ENCODE data around the gene DNAJB1.

DNAJB1 gene

DNA sequence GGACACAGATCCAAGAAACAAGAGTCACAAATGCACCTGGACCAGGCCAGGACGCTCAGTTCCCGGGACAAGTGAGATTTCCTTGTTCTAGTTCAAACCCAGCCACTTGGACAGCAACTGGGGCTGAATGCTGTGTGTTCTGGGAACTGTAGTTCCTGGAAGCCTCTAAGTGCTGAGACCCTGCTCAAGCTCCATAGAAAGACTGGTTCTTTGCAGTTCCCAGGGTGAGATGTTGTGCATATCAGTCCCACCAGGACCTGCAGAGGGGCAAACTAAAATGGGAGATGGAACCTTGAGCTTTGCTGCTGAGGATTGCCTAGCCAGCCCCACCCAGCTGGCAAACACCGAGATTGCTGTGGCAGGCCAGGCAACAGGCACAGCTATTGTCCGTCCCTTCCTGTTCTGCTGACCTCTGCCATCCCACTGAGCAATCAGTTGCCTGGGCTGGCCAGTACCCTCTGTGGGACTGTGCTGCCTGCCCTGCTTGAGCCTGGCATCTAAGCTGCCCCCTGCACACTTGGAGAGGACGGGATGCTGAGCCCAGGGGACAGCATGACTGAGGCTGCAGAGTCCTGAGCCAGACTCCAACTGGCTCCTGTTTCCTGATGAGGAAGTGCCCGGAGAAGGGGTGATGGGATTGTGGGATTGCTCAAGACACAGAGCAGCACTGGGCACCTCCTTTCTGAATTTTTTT is 20.8 kb downstream of the DNAJB1 start:
- peak in 49 of 56 donors; percentile 19 to 79 (median 59) for DNase-seq

DNA sequence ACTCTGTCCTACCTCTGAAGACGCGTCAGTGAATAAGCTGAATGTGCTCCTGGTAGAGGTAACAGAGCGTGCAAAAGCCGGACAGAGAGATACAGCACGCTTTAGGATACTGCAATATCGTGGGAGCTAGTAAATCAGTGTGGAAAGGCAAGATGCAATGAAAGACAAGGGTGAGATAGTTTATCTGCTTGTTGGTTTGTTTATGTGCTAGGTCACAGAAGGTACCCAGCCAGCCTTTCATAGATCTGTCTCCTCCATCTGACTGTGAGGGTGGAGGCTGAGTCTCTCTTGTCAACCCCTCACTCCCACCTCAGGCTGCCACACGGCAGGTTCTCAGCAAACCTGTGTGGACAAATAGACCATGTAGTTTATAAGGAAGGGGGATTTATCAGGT is 21.4 kb downstream of the DNAJB1 start:
- DNase-seq, result peak in 4 of 56 donors; percentile 44 to 65 (median 54)

DNA sequence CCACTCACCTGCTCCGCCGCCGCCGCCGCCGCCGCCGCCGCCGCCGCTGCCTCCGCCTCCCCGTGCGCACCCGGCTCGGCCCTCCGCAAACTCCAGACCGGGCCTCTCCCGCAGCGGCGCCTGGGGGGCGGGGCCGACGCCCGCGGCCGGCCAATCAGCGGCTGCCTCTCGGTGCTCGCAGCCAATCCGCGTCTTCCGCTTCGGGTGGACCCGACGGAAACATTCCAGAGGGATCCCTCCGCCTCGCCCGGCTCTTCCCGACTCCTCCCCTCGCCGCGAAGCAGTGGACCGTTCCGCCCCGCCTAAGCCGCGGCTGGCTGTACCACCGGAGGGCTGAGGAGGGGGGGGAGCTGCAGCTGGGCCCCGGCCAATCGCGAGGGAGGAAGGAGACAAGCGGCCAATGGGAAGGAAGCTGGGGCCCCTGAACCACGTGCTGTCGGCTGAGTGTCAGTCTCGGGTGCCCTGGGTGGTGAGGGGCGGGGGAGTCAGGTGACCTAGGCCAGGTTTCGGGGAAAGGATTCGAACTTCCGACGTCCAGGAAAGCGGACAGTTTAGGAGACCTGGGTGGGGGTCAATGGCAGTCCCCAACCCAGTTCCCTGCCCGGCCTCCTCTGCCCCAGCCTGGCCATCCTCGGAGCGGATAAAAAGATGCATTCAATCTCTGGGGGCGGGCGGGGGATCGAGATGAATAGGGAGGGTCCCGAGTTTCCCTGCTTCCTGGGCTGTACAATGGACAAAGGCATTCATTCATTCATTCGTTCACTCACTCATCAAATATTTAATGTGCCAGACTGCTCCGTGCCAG is 22.0 kb downstream of the DNAJB1 start, which contains the start of gene GIPC1:
TSS of gene GIPC1 (minus strand) at position 99 of the 805 bp plus-strand sequence. CDS start 13,151 bp downstream, outside the sequence.
- peak; percentile 90 to 99 (median 98) for DNase-seq

DNA sequence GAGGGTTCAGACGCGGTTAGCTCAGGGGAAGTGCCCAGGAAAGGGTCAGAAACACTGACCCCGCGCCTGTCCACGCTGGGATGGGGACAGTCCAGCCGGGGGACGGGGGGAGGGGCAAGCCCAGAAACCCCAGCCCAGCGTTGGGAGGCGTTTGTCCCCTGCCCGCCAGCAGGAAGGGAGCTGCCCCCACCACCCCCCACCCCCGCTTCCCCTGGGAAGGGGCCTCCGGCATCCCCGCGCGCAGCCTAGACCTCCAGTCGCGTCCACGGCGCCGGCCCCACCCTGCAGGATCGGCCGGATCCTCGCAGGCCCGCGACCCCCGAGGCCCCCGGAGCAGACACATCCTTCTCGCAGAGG is 22.5 kb downstream of the DNAJB1 start:
- peak in 1 of 56 donors; percentile 44 for DNase-seq

DNA sequence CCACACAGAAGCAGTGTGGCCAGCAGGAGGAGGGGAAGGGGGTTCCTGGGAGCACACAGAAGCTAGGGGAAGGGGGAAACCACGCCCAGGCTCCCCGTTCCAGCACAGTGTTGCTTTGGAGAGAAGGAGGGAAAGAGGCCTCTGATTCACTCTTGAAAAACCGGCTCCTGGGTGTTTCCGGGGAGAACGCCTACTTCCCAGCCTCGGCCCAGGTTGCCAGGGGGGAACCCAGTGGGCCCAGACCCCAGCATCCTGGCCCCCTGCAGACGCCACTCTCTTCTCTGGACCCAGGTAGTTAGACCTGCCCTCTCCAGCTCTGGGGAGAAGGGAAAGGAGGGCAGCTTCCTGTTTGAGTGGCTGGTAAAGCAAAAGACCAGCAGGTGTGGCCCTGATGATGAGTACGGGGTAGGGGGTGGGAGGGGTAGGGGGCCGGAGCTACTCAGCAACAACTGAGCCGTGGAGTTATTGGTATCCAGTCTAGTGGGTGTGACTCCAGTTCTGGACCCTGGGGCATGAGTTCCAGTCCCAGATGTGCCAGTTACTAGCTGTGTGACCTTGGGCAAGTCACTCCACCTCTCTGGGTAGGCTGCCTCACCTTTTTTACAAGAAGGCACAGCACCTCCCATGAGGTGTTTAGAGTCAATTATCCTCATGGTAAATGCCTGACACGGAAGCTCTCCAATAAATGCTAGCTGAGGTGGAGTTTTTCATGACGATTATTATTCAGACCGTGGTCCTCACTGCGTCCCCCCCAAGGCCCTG is 23.1 kb downstream of the DNAJB1 start:
- no peak for DNase-seq

DNA sequence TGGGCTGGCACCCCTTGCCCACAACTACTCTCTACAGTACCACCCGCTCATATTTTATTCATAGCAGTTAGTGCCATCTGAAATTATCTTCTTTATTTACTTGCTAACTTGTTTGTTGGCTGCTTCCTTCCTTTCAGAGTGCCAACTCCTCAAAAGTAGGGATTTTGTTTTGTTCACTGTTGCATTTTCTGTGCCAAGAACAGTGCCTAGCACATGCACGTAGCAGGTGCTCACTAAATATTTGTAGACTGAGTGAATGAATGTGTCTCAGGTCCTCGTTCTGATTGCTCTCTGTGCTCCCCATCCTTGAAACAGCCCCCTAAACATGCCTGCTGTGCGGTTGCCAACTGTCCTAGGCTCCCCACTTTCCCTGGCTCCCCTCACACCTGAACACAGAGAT is 23.8 kb downstream of the DNAJB1 start:
- no peak for DNase-seq

DNA sequence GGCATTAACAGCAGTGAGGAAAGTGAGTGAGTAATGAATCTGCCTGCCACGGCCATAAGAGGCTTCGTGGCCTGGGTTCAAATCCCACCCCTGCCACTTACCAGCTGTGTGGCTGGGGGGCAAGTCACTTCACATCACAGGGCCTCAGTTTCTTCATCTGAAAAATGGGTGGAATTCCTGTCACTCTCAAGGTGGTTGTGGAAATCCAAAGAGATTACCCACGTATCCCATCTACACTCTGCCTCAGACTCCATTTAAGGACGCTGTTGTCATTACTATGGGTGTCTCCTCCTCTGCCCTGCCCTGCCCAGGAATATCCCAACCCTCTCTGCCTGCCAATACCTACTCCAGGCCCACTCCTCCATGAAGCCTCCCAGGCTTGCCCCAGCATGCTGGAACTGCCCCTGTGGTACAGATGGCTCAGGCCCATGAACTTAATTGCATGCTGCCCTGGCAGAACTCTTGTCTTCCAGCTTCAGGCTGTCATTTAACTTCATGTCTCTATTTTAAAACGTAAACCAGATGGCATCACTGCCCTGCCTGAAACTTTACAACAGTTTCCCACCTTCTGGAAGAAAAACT is 25.4 kb downstream of the DNAJB1 start:
- DNase-seq, result no peak

DNA sequence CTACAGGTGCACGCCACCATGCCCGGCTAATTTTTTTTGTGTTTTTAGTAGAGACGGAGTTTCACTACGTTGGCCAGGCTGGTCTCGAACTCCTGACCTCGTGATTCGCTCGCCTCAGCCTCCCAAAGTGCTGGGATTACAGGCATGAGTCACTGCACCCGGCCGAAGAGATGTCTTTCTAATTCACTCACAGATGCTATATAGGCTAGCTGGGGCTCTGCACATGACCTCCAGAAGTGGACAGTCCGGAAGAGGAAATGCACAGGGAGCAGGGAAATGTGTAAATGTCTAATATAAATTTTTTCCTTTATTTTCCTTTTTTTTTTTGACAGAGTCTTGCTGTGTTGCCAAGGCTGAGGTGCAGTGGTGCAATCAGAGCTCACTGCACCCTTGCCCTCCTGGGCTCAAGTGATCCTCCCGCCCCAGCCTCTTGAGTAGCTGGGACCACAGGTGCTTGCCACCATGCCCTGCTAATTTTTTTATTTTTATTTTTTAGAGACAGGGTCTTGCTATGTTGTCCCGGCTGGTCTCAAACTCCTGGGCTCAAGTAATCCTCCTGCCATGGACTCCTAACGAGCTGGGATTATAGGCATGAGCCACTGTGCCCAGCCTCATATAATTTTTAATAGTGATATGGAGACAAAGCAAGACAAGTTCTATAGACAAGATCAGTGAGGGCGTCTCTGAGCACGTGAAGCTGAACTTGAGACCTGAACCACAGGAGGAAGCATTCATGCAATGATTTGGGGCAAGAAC is 30.6 kb downstream of the DNAJB1 start:
- DNase-seq, result no peak

DNA sequence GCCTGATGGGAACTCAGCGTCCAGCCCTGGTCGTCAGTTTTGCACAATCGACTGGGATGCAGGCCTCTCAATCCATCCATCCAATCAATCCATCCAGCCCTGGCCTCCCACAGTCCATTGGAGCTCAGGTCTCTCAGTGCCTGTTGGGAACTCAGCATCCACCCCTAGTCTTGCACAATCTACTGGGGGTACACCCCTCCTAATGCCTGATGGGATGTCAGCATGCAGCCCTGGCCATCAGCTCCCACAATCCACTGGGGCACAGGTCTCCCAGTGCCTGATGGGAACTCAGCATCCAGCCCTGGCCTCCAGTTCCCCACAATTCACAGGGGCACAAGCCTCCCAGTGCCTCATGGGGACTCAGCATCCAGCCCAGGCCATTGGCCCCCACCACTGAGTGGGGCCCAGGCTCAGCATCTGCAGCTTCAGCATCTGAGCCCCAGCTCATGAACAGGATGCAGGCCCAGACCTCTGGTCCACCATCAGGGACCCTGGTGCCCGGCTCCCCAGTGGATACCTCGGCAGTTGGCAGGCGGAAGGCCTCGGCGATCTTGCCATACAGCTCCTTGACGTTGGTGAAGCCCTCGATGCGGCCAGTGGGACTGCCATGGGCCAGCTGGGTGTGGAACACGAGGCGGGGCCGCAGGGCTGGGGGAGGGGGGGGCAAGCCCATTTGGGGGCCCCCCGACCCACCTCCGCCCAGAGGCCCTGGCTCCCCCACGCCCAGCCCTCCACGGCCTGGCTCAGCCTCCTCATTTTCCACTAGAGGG is 35.8 kb downstream of the DNAJB1 start:
- no peak for DNase-seq

DNA sequence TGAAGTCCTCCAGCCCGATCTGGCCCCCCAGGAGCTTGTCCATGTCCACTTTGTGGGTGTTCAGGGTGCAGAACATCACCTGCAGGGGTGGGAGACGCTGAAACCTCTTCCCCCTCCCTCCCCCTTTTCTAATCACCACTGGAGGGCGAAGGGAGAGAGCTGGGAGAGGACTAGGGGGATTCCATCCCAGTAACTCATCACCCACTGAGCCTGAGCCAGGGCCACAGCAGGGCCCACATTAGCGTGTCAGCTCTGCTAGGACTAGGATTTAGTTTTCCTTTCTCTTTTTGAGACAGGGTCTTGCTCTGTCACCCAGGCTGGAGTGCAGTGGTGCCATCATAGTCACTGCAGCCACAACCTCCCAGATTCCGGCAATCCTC is 37.5 kb downstream of the DNAJB1 start:
- DNase-seq, result no peak

DNA sequence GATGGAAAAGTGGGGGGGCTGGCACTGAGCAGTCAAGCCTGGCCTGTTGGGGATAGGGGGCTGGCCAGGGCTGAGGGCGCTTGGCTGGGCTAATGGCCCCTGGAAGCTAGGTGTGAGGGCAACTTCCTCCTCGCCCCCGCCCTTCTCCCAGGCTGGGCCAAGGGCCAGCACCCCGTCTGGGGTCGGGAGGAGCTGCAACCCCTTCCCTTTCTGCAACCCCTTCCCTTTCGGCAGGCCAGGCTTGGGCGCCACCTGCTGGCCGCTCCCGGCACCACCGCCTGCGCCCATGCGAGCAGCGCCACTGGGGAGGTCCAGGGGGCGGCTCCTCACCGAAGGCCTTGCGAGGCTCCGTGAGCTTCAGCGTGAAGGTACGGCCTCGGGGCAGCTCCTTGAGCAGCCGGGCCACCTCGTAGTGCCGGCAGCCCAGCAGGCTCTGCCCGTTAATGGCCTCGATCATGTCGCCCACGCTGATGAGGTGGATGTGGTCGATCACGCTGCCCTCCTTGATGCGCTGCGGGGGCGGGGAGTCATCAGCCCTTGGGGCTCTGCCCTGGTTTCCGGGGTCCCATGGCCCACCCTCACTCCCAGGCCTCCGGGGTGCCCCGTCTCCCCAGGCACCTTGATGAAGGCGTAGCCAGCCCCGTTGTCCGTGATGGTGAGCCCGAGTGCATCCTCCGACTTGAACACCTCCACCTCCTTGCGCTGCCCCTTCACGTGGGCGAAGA is 38.1 kb downstream of the DNAJB1 start:
- peak in 6 of 56 donors; percentile 1 to 59 (median 9) for DNase-seq

DNA sequence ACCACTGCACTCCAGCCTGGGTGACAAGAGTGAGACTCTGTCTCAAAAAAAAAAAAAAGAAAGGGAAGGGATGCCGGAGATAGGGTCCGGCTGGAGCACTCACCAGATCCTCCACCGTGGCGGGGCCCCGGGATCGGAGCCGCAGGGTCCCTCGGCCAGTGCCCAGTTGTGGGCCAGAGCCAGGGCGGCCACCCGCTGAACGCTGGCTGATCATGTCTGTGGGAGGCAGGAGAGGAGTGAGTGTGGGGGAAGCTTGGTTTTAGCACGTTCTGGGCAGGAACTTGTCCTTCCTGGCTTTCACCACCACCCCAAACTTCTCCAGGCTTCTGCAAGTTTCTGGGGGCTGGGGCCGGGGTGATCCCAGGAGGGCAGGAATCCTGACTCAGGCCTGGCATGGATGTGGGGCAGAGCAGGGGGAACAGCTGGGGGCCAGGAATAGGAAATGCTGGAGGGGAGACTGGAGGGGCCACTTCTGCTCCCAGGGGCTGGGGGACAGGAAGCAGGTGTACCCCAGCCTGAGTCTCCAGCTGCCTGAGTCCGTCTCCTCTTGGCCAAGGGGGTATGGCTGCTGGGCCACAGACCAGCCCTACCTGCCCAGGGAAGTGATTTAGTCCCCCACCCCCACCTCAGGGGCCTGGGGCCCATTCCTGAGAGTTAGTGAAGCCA is 38.8 kb downstream of the DNAJB1 start:
- DNase-seq, result no peak

DNA sequence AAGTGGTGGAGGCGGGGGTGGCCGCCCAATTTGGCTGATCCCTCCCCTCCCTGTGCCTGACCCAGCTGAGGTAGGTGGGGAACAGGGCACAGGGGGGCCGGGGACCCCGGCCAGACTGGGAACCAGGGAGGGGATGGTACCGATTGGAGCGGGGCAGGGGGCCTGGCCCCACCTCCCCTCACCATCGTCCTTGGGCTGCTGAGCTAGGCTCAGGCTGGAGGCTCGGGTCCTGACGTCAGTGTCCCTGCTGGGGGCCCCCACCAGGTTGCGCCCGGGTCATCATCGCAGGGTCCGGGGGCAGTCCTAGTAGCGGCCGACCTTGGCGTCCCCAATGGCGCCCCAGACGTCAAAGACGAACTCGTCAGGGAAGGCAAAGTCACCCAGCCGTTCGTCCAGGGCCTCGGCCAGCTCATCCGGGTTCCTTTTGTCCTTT is 40.1 kb downstream of the DNAJB1 start:
- DNase-seq, result no peak

DNA sequence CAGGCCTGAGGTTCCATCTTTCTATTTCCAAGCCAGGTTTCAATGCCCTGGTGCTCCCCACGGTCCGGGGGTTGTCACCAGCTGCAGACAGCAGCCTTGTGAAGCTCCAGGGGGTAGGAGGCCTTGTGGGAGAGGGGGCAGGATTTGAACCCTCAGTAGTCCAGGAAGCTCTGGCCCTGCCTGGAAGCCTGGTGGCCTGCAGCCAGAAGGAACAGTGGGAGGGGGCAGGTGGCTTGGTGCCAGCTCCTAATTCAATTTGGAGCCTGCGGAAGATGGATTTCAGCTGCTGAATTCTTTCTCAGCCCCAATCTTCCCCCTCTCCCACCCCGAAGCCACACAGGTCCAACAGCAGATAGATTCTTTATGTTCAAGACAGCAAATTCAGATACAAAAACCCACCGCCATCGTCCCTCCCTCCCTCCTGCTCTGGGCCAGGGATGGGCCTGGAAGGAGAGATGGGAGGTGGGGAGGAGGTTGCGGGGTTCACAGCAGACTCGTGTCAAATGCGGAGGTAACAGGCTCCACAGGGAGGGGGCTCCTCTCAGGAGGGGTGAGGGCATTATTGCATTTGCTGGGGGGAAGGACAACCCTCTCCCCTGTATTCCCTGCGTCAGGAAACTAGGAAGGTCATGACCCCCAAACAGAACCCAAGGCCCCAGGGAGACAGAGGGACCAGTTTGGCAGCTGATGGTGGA is 40.6 kb downstream of the DNAJB1 start:
- DNase-seq, result no peak

DNA sequence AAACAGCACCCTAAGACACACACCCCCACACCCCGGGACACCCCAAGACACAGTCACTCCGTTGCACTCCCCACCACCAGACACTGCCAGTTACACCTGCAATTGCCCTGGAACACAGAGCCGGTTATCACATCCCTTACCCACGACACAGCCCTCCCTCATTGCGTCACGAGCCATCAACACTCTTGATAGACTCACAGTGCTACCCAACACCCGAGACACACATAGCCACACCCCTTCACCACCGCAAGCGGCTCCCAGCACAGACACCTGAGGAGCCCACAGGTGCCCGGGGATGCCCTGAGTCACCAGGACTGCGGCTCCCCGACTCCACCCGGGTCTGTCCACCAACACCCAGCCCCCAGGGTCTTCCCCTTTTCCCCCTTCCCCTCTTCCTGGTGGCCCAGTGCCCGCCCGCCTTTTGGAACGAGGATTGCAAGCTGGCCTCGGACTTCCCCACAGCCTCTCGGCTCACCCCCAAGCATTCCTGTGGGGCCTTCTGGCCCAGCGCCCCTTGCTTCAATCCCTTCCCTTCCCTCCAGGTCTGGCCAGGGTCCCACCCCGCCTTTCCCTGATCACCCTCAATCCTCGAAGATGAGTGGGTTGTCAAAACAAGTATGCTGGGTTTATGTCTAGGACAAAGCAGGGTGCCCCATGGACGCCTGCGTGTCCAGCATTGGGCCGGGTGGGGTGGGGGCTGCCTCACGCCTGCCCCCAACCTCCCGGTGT is 41.4 kb downstream of the DNAJB1 start:
- peak in 9 of 56 donors; percentile 9 to 59 (median 18) for DNase-seq

DNA sequence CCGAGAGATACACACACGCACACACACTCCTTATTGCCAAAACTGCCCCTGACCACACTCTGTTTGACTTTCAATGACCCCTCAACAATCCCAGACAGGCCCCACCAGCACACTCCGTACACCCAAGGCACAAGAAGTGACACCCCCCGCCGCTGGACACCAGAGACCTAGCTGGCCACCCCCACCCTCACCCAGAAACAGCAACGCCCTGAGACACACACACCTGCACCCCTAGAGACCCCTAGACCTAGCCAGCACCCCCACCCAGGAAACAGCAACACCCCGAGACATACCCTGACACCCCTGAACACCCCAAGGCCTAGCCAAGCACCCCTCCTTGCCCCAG is 41.9 kb downstream of the DNAJB1 start:
- DNase-seq, result no peak

DNA sequence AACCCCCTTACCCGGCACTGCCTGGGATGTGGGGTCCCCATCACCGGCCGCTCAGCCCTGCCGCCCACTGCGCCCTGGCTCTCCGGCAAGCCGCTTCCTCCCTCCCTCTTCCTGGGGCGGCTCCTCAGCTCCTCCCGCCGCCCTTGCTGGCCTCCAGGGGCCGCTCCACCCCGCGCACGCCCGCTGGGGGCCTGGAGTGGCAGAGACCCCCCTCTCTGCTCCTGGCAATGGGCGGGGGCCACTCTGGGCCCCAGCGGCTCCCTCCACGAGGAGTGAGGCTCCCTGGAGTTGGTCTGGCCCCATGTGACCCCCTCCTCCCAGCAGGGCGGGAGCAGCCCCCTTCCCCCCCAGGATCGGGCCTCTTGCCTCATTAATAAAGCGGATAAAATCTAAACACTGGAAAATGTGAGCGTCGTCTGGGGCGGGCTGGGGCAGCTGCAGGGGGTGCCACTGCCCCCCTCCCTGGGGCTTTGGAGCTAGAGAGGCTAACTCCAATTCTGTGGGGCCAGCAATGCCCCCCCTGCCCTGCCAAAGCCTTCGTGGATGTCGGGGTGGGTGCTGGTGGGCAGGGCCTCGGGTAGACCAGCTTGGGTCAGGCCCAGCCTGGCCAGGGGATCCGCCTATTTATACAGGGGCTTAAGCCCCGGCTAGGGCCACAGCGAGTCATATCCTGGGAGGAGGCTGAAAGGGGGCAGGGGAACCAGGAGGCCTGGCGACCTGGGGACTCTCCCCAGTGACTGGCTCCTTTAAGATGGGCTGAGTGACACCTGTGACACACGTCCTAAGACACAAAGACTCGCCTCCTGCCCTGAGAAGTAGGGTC is 42.7 kb downstream of the DNAJB1 start, which contains the start of gene PTGER1:
TSS of gene PTGER1 (minus strand) at position 104 of the 823 bp plus-strand sequence. CDS start 1,034 bp downstream, outside the sequence.
- no peak for DNase-seq

All from nucleus accumbens (tissue), 56 donors.